Osteoblast (primary cell): ENCODE results near the gene GTPBP10. TPM values are rescaled to one million over a fixed set of nuclear protein-coding genes. Genes with fewer than 3 reads are reported as not detected.
A peak's percentile ranks its signal among the peaks of the same experiment; 100 is the strongest.

Source experiments
- DNase-seq: peaks from one replicate; pipeline ENCODE4 v3.0.0; 2011; ENCODE audit warnings: low spot score, mixed read lengths; ENCODE audit not compliant: insufficient read length; ENCODE audit errors: missing footprints
- H2AFZ ChIP-seq: 2 replicates; pipeline ENCODE4 v1.6.0; 2011; ENCODE audit warnings: mild to moderate bottlenecking, low read length
- H3K27ac ChIP-seq: 2 replicates; pipeline ENCODE4 v1.5.1; 2011; ENCODE audit warnings: mild to moderate bottlenecking, low read depth, low read length, moderate library complexity
- H3K27me3 ChIP-seq: 2 replicates; pipeline ENCODE4 v1.6.0; 2012; ENCODE audit warnings: mild to moderate bottlenecking, control low read depth, inconsistent platforms, low read length, moderate library complexity; ENCODE audit not compliant: insufficient read depth
- H3K36me3 ChIP-seq: 2 replicates; pipeline ENCODE4 v1.5.1; 2011; ENCODE audit warnings: mild to moderate bottlenecking, low read length, control low read depth, moderate library complexity; ENCODE audit not compliant: insufficient read depth
- H3K4me1 ChIP-seq: 2 replicates; pipeline ENCODE4 v1.5.1; 2011; ENCODE audit warnings: mild to moderate bottlenecking, low read length, control low read depth, moderate library complexity; ENCODE audit not compliant: insufficient read depth
- H3K4me2 ChIP-seq: 2 replicates; pipeline ENCODE4 v1.6.0; 2011; ENCODE audit warnings: mild to moderate bottlenecking, low read length; ENCODE audit not compliant: insufficient read depth
- H3K4me3 ChIP-seq: fragments of 200-600 bp; sonication (generic); 3 replicates; pipeline ENCODE4 v1.5.1; 2012; ENCODE audit warnings: mild to moderate bottlenecking, low read length, inconsistent platforms; ENCODE audit not compliant: insufficient read depth
- H3K79me2 ChIP-seq: 2 replicates; pipeline ENCODE4 v1.6.0; 2012; ENCODE audit warnings: mild to moderate bottlenecking, low read length, control low read depth, inconsistent platforms; ENCODE audit not compliant: insufficient read depth
- H3K9me3 ChIP-seq: 2 replicates; pipeline ENCODE4 v1.5.1; 2011; ENCODE audit warnings: low read depth, low read length, control low read depth
- H4K20me1 ChIP-seq: 2 replicates; pipeline ENCODE4 v1.6.0; 2012; ENCODE audit warnings: mild to moderate bottlenecking, low read length, control low read depth; ENCODE audit not compliant: insufficient read depth
- CTCF ChIP-seq: IDR thresholded peaks from 2 replicates; pipeline ENCODE4 v1.5.1; 2011; ENCODE audit warnings: mild to moderate bottlenecking, low read depth, low read length, moderate library complexity; ENCODE audit errors: extremely low read depth
- total RNA-seq: library from RNA; depleted of rRNA; stranded (reverse); fragments of >200 nt; gene quantifications from 2 replicates; pipeline ENCODE4 v1.2.3, GENCODE V29; 2012

The GTPBP10 gene
- total RNA-seq, 1 donor: 21.0 TPM

- Histone ChIP-seq H3K27ac (no peak overlapping the region), H3K9me3 (no peaks in the 10 kb centered on the region), H3K4me1 (peaks cover 9% of the 10 kb centered on the region), H3K4me2 (no peak overlapping the region), H3K79me2 (peaks cover 68% of the 10 kb centered on the region), H2AFZ (no peak overlapping the region), H3K27me3 (no peaks in the 10 kb centered on the region), H4K20me1 (peaks cover 6% of the 10 kb centered on the region), H3K4me3 (no peak overlapping the region), H3K36me3 (peaks cover 36% of the 10 kb centered on the region)
- DNase-seq: no peak
- TF ChIP-seq CTCF: no peak
Measured at GRCh38 chr7:90407484-90407821, 60.9 kb downstream of the GTPBP10 start.

- Histone ChIP-seq H3K36me3 (peaks cover 43% of the 10 kb centered on the region), H3K27ac (no peak overlapping the region), H4K20me1 (peaks cover 7% of the 10 kb centered on the region), H3K4me3 (no peak overlapping the region), H2AFZ (no peak overlapping the region), H3K4me1 (peaks cover 5% of the 10 kb centered on the region), H3K79me2 (peaks cover 75% of the 10 kb centered on the region), H3K9me3 (no peaks in the 10 kb centered on the region), H3K27me3 (no peaks in the 10 kb centered on the region), H3K4me2 (no peak overlapping the region)
- DNase-seq: no peak
- TF ChIP-seq CTCF: no peak
Measured at GRCh38 chr7:90408142-90408541, 61.6 kb downstream of the GTPBP10 start.

GRCh38 chr7:90409667-90410066 lies 63.2 kb downstream of the GTPBP10 start:
- Histone ChIP-seq H3K27me3 (no peaks in the 10 kb centered on the region), H3K27ac (no peak overlapping the region), H3K79me2 (peaks cover 77% of the 10 kb centered on the region), H4K20me1 (peaks cover 7% of the 10 kb centered on the region), H3K4me2 (no peak overlapping the region), H3K4me3 (no peak overlapping the region), H3K9me3 (no peaks in the 10 kb centered on the region), H2AFZ (no peak overlapping the region), H3K4me1 (peaks cover 2% of the 10 kb centered on the region), H3K36me3 (peaks cover 47% of the 10 kb centered on the region)
- TF ChIP-seq CTCF: no peak
- DNase-seq: no peak

- no peak overlapping the region for H2AFZ ChIP-seq
- no peaks in the 10 kb centered on the region for H3K9me3 ChIP-seq
- peaks cover 7% of the 10 kb centered on the region for H4K20me1 ChIP-seq
- TF ChIP-seq CTCF: no peak
- peak overlapping the region; percentile 13 for H3K27ac ChIP-seq
- no peak overlapping the region for H3K4me2 ChIP-seq
- DNase-seq: no peak
- no peak overlapping the region for H3K4me3 ChIP-seq
- H3K27me3 ChIP-seq: no peaks in the 10 kb centered on the region
- H3K79me2 ChIP-seq: peaks cover 63% of the 10 kb centered on the region
- H3K36me3 ChIP-seq: peaks cover 34% of the 10 kb centered on the region
- no peaks in the 10 kb centered on the region for H3K4me1 ChIP-seq
Measured at GRCh38 chr7:90411510-90411909, 65.0 kb downstream of the GTPBP10 start.
